ENCODE measurements around the gene COL12A1. TPM values are rescaled to one million over a fixed set of nuclear protein-coding genes. Genes with fewer than 3 reads are reported as not detected.

The COL12A1 gene
- total and polyA plus RNA-seq, 2 of the 13 experiments (the other 11 are each of a cell fraction or from before 2014, with no cell fraction given), result 0.02 TPM; not detected in 1

- peak; percentile 71 for TF ChIP-seq ISL2 (CRISPR knock-in tag; IDR thresholded peaks at IDR 0.05)
- peak; percentile 38; the same call in 1 of the 2 replicates for TF ChIP-seq BCL6 (CRISPR knock-in tag; IDR thresholded peaks at IDR 0.05)
- no peak for TF ChIP-seq ZNF652 (CRISPR knock-in tag; IDR thresholded peaks at IDR 0.05; ENCODE audit: borderline replicate concordance, low read depth)
- 0 out of 2 replicates have a peak, but pooled peaks have one; percentile 33 for TF ChIP-seq MAX (IDR thresholded peaks at IDR 0.05)
- no peak for TF ChIP-seq ZNF296 (CRISPR knock-in tag; conservative IDR thresholded peaks at IDR 0.05)
- TF ChIP-seq ZNF225 (CRISPR knock-in tag; IDR thresholded peaks at IDR 0.05), result no peak
- TF ChIP-seq ZNF720 (CRISPR knock-in tag; IDR thresholded peaks at IDR 0.05), result no peak
- TF ChIP-seq ZNF18 (CRISPR knock-in tag; IDR thresholded peaks at IDR 0.05; ENCODE audit: insufficient replicate concordance), result no peak
- peak; percentile 91; the same call in 1 of the 2 replicates for TF ChIP-seq SPEN (CRISPR knock-in tag; IDR thresholded peaks at IDR 0.05; ENCODE audit: low read depth)
- peak; percentile 82 for TF ChIP-seq ZNF274 (CRISPR knock-in tag; IDR thresholded peaks at IDR 0.05)
- no peak for TF ChIP-seq ZNF577 (CRISPR knock-in tag; IDR thresholded peaks at IDR 0.05; ENCODE audit: borderline replicate concordance, low read depth)
- no peak for TF ChIP-seq E2F2 (CRISPR knock-in tag; IDR thresholded peaks at IDR 0.05; ENCODE audit: borderline replicate concordance)
- TF ChIP-seq RBM39 (IDR thresholded peaks at IDR 0.05; ENCODE audit: low read depth, low read length, poor library complexity, severe bottlenecking), result peak; percentile 26
- TF ChIP-seq HES4 (CRISPR knock-in tag; IDR thresholded peaks at IDR 0.05; ENCODE audit: borderline replicate concordance), result peak; percentile 53; the same call in 1 of the 2 replicates
- TF ChIP-seq HNRNPLL (IDR thresholded peaks at IDR 0.05; ENCODE audit: low read depth, low read length, poor library complexity, severe bottlenecking), result peak; percentile 22
- TF ChIP-seq CSRNP2 (CRISPR knock-in tag; conservative IDR thresholded peaks at IDR 0.05; ENCODE audit: low read depth), result no peak
- TF ChIP-seq IRF2 (CRISPR knock-in tag; IDR thresholded peaks at IDR 0.05), result peak; percentile 96
- TF ChIP-seq HMGXB4 (CRISPR knock-in tag; IDR thresholded peaks at IDR 0.05; ENCODE audit: borderline replicate concordance in 1 of 2, low read depth in 1 of 2), result peak; percentile 61 to 85; a peak in 1 of 4 replicates
- peak; percentile 99 for TF ChIP-seq POGZ (CRISPR knock-in tag; IDR thresholded peaks at IDR 0.05)
- peak; percentile 88 for TF ChIP-seq NAIF1 (CRISPR knock-in tag; IDR thresholded peaks at IDR 0.05; ENCODE audit: borderline replicate concordance)
- TF ChIP-seq, protein P1, sequence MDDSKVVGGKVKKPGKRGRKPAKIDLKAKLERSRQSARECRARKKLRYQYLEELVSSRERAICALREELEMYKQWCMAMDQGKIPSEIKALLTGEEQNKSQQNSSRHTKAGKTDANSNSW (CRISPR knock-in tag; IDR thresholded peaks at IDR 0.05; ENCODE audit: borderline replicate concordance), result no peak
- TF ChIP-seq ZNF629 (CRISPR knock-in tag; conservative IDR thresholded peaks at IDR 0.05), result no peak
Observed at GRCh38 chr6:75243333-75244062, 37.6 kb upstream of the COL12A1 start, which contains the start of gene COX7A2 (continued).
